Neural progenitor cell (in vitro differentiated cells): ENCODE measurements around the gene PPFIA1.

Experiments used
- EZH2 ChIP-seq: fragments of 200-600 bp; sonication (generic); IDR thresholded peaks from 2 replicates; pipeline ENCODE4 v1.6.1; 2017; ENCODE audit warnings: antibody characterized with exemption, mild to moderate bottlenecking, moderate library complexity
- EZH2phosphoT487 ChIP-seq: fragments of 200-600 bp; sonication (generic); IDR thresholded peaks from 2 replicates; pipeline ENCODE4 v1.6.1; 2017; ENCODE audit warnings: antibody characterized with exemption
- TF ChIP-seq, protein P1 (sequence below): fragments of 200-600 bp; sonication (generic); IDR thresholded peaks from 2 replicates; pipeline ENCODE4 v1.5.1; 2017; ENCODE audit warnings: antibody characterized with exemption, mild to moderate bottlenecking

DNA sequence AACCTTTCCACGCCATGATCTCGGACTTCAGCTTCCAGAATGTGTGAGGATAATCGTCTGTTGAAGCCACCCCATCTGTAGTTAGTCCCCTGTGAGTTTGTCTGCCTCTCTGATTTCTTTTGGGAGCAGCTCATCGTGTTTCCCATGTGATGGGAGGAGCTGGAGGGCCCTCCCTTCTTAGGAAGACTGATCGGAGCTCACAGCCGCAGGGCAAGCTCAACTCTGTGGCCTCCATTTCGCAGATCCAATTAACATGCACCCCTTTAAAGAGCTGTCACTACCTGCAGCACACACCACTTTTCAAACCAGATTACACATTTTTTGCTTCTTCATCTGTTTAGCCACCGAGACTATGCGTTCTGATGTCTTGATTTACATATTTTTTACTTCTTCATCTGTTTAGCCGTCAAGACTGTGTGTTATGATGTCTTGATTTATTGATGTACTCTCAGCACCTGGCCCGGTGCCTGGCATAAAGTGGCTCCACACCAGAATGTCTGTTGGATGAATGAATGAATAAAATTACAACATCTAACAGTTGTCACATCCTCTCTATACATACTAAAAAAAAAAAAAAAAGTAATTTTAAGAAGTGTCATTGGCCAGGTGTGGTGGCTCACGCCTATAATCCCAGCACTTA is 14.9 kb upstream of the PPFIA1 start:
- TF ChIP-seq, protein P1, sequence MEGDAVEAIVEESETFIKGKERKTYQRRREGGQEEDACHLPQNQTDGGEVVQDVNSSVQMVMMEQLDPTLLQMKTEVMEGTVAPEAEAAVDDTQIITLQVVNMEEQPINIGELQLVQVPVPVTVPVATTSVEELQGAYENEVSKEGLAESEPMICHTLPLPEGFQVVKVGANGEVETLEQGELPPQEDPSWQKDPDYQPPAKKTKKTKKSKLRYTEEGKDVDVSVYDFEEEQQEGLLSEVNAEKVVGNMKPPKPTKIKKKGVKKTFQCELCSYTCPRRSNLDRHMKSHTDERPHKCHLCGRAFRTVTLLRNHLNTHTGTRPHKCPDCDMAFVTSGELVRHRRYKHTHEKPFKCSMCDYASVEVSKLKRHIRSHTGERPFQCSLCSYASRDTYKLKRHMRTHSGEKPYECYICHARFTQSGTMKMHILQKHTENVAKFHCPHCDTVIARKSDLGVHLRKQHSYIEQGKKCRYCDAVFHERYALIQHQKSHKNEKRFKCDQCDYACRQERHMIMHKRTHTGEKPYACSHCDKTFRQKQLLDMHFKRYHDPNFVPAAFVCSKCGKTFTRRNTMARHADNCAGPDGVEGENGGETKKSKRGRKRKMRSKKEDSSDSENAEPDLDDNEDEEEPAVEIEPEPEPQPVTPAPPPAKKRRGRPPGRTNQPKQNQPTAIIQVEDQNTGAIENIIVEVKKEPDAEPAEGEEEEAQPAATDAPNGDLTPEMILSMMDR, result no peak
- TF ChIP-seq EZH2 (no peak), EZH2phosphoT487 (no peak)
